Measurements from ENCODE around the gene C16orf95. TPM values are rescaled to one million over a fixed set of nuclear protein-coding genes. Genes with fewer than 3 reads are reported as not detected.

Gene C16orf95
- total and polyA plus RNA-seq, 4 donors: 0.48 to 4.3 (median 2.1) TPM

- peaks cover 0 to 9% (median 9%) of the 10 kb centered on the region in 5 donors for H3K4me1 ChIP-seq (ENCODE audit: control insufficient read depth in 5 of 5, insufficient read depth in 5 of 5, low read length in 5 of 5)
- H3K27me3 ChIP-seq (ENCODE audit: control insufficient read depth in 3 of 3, insufficient read depth in 3 of 3, low read length in 2 of 3): no peaks in the 10 kb centered on the region
- no peak for TF ChIP-seq CTCF (IDR thresholded peaks at IDR 0.05; ENCODE audit: control extremely low read depth, extremely low read depth)
- DNase-seq: no peak
- no peaks in the 10 kb centered on the region for H3K9me3 ChIP-seq (ENCODE audit: control insufficient read depth in 4 of 4, insufficient read depth in 3 of 4, low read length in 3 of 4)
- ATAC-seq (ENCODE audit: insufficient read depth, low FRiP score): no peak
- H3K27ac ChIP-seq (ENCODE audit: low read depth in 1 of 2, low read length in 1 of 2): no peak overlapping the region
- 95 to 97% methylated on average over 21 of the region's 21 CpGs for WGBS, 2 donors
- H3K9ac ChIP-seq (ENCODE audit: insufficient read depth in 1 of 2, low read length in 2 of 2): no peak overlapping the region
- H3K4me3 ChIP-seq: no peak overlapping the region
- H3K36me3 ChIP-seq (ENCODE audit: control insufficient read depth in 4 of 4, insufficient read depth in 4 of 4, low read length in 4 of 4): peaks cover 0 to 23% (median 13%) of the 10 kb centered on the region in 4 donors
These were observed 29.4 kb upstream of the C16orf95 start for GRCh38 chr16:87346517-87347060.

GRCh38 chr16:87345726-87346424, 28.7 kb upstream of the C16orf95 start:
- Histone ChIP-seq H3K36me3 (ENCODE audit: control insufficient read depth in 4 of 4, insufficient read depth in 4 of 4, low read length in 4 of 4) (peaks cover 0 to 25% (median 13%) of the 10 kb centered on the region in 4 donors), H3K27me3 (ENCODE audit: control insufficient read depth in 3 of 3, insufficient read depth in 3 of 3, low read length in 2 of 3) (no peaks in the 10 kb centered on the region), H3K4me3 (no peak overlapping the region), H3K27ac (ENCODE audit: low read depth in 1 of 2, low read length in 1 of 2) (peak overlapping the region in 1 of 2 donors; percentile 15), H3K9ac (ENCODE audit: insufficient read depth in 1 of 2, low read length in 2 of 2) (no peak overlapping the region), H3K4me1 (ENCODE audit: control insufficient read depth in 5 of 5, insufficient read depth in 5 of 5, low read length in 5 of 5) (peaks cover 0 to 9% (median 2%) of the 10 kb centered on the region in 5 donors), H3K9me3 (ENCODE audit: control insufficient read depth in 4 of 4, insufficient read depth in 3 of 4, low read length in 3 of 4) (no peaks in the 10 kb centered on the region)
- no peak for DNase-seq
- ATAC-seq (ENCODE audit: insufficient read depth, low FRiP score): no peak
- no peak for TF ChIP-seq CTCF (IDR thresholded peaks at IDR 0.05; ENCODE audit: control extremely low read depth, extremely low read depth)
- whole genome bisulfite sequencing, 2 donors: 95 to 97% methylated on average over 27 to 28 of the region's 28 CpGs

GRCh38 chr16:87344931-87345631, 27.9 kb upstream of the C16orf95 start:
- no peak for TF ChIP-seq CTCF (IDR thresholded peaks at IDR 0.05; ENCODE audit: control extremely low read depth, extremely low read depth)
- Histone ChIP-seq H3K9ac (ENCODE audit: insufficient read depth in 1 of 2, low read length in 2 of 2) (no peak overlapping the region), H3K27me3 (ENCODE audit: control insufficient read depth in 3 of 3, insufficient read depth in 3 of 3, low read length in 2 of 3) (no peaks in the 10 kb centered on the region), H3K9me3 (ENCODE audit: control insufficient read depth in 4 of 4, insufficient read depth in 3 of 4, low read length in 3 of 4) (no peaks in the 10 kb centered on the region), H3K4me1 (ENCODE audit: control insufficient read depth in 5 of 5, insufficient read depth in 5 of 5, low read length in 5 of 5) (peaks cover 0 to 9% (median 0%) of the 10 kb centered on the region in 5 donors), H3K4me3 (no peak overlapping the region), H3K27ac (ENCODE audit: low read depth in 1 of 2, low read length in 1 of 2) (peak overlapping the region in 1 of 2 donors; percentile 18), H3K36me3 (ENCODE audit: control insufficient read depth in 4 of 4, insufficient read depth in 4 of 4, low read length in 4 of 4) (peaks cover 0 to 26% (median 13%) of the 10 kb centered on the region in 4 donors)
- DNase-seq (peak; percentile 34 to 42 (median 37)), ATAC-seq (ENCODE audit: insufficient read depth, low FRiP score) (peak; percentile 16)
- 55 to 74% methylated on average over 17 of the region's 17 CpGs for WGBS, 2 donors

Data from lung (tissue), 12 donors.